GM18868 (cell line): ENCODE data around the gene TPBG.

Experiments used
- ATAC-seq: cut with Tn5 transposase; IDR thresholded peaks from one replicate; pipeline ENCODE4 v1.9.1; 2021; ENCODE audit warnings: mild to moderate bottlenecking, moderate library complexity; ENCODE audit not compliant: unreplicated experiment

Gene TPBG

GRCh38 chr6:82363428-82364086 lies at the start of gene TPBG:
TPBG (plus strand) TSS chr6:82363817; CDS start chr6:82364962, 1,145 bp downstream.
- ATAC-seq = peak; percentile 66

GRCh38 chr6:82322386-82322785 lies 41.2 kb upstream of the TPBG start:
- no peak for ATAC-seq

GRCh38 chr6:82329766-82330165 lies 33.9 kb upstream of the TPBG start:
- ATAC-seq = no peak

GRCh38 chr6:82330171-82330804 lies 33.3 kb upstream of the TPBG start:
- ATAC-seq = no peak

DNA sequence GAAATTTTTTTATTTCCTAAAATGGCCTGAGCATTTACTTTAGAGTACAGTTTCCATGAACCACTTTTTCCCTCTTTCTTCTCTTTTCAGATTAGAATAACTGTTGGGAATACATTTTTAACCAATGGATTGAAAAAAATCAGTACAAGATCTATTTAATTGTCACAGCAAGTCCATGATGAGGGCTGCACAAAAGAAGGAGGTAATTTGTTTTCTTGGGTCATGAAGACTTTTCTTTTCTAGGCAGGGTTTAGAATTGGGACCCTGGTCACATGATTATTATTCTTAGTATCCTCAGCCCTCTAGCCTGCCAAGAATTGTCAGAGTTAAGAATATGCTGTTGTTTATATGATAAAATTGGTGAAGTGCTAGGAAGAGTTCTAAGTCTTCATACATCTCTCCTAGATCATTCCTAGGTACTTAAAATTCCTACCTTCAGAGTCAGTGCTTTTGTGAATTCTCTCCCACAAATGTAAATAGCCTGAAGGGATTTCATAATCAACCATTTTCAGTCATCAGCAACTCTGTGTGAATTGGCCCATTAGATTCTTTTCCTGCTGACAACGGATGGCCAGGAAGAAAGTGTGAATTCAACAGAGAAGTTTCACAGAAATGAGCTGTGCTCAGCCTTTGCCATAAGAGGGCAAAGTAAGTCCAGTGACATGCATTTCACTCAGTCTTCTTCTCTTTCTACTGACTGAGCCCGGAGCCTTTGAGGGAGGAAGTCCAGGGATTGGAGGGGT lies 32.4 kb upstream of the TPBG start:
- no peak for ATAC-seq

DNA sequence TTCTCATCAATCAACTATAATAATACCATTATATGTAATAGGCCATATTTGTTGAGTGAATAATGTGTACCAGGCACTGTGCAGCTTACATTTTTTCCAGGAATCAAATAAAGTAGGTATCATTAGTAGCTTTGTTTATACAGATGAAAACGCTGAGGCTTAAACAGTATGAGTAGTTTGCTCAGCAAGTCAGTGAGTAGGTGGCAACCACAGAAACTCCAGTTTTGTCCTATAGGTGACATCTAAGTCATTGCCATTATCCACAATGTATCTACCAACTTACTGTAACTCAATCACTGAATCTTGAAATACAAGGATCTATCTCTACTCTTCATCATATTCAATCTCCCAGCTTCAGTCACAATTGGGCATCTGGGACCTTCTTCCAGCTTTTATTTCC lies 29.8 kb upstream of the TPBG start:
- ATAC-seq = no peak

DNA sequence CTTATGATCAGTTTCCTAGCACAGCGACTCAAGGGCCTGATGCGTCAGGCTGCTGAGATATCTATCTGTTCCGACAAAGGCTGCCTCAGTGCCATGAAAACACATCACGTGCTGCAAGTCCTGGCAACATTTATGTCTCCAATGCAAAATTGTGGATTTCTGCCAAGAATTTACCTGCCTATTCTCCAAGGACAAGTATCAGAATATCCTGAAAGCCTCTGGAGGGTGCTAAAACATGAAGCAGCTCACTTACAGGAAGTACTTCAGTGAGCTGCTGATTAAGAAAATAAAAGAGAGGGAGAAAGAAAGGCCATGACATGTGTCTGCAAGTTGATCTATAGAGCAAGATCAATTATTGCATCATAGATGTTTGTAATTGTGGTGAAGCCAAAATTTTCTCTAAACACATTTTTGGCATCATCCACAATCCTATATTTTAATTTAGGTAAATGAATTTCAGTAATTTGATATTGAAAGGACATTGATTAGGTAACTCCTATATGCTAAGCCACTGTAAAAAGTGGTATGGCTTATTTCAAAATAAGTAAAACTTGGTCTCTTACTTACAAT lies 25.8 kb upstream of the TPBG start:
- ATAC-seq = no peak

DNA sequence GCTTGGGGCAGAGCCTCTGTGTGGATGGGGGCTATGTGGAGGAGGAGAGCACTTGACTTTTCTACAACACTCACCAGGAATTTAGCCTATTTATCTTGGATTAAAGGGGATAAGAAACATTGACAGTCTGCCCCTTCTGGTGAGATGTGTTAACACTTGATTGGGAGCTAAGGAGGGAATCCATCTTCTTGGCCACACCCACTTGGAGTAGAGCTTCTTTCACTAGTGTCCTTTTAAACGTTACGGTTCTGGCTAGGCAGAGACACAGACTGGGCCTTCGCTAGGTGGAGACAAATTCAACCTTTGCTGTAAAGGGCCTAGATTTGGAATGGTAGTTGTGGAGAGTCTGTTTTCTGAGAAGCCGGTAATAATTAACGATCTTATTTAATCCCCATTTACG lies 15.5 kb upstream of the TPBG start:
- ATAC-seq = no peak

DNA sequence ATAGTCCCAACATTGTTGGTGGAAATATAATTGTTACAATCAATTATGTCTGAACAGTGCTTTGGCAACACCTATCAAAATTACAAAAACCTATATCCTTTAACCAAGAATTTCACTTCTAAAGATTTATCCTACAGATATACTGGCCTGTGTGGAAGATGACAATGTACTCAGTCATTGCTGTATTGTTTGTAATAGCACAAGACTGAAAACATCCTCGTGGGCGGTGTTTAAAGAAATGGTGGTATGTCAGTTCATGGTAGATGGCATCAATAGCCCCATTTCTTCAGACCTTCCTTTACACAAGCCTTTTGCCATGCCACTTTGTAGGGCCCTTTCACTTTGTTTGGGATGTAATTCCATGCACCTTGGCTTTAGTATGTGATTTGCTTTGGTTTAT lies 9.8 kb upstream of the TPBG start:
- no peak for ATAC-seq

- no peak for ATAC-seq
Measured at GRCh38 chr6:82360552-82360951, 3.1 kb upstream of the TPBG start.

DNA sequence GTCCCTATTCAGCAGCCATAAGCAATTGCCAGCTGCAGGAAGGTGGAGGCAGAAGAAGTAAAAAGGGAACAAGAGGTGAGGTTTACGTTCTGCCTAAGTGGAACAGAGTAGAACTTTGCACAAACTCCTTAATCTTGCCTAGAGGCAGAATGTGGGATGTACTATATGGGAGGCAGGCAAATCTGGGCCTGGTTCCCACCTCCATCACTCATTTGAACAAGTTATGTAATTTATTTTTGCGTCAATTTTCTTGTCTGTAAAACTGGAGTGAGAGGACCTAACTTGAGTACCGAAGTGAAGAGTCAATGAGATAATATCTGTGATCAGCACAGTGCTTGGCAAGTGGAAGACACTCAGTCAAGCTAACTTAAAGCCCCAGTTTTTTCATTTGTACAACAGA lies 2.0 kb upstream of the TPBG start:
- ATAC-seq = no peak

GRCh38 chr6:82362144-82362543 lies 1.5 kb upstream of the TPBG start:
- ATAC-seq = no peak

GRCh38 chr6:82362878-82363427 lies 664 bp upstream of the TPBG start:
- ATAC-seq = no peak

- ATAC-seq = no peak
Measured at GRCh38 chr6:82364087-82365015, 734 bp downstream of the TPBG start.

GRCh38 chr6:82365016-82365795 lies 1.6 kb downstream of the TPBG start:
- ATAC-seq = no peak

DNA sequence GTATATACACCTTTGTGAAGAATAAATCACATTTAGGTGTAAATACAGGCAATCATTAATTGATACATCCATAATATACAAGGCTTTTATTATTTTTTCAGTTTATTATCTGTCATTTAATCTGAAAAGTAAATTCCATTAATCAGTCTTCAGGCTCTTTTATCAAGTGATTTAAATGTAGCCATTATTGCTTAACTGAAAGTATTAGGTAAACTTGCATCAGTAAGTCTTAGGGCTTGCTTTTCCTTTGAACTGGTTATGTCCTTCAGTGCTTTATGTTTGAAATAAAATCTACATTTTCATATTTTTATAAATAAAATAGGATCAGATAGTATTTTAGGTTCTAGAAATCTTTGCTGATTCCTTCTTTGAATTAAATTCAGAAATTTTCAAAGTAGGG lies 4.1 kb downstream of the TPBG start:
- no peak for ATAC-seq

GRCh38 chr6:82370788-82371187 lies 7.2 kb downstream of the TPBG start:
- ATAC-seq = no peak

- ATAC-seq = no peak
Measured at GRCh38 chr6:82371799-82372546, 8.4 kb downstream of the TPBG start.

- no peak for ATAC-seq
Measured at GRCh38 chr6:82372656-82373055, 9.0 kb downstream of the TPBG start.
